Stimulated activated CD4-positive, alpha-beta T cell treated with anti-CD3 and anti-CD28 coated beads, Interleukin-1b, Interleukin-23, amount 100 ng/mL, for 4 hours (primary cell): Measurements from ENCODE around the gene PPP2R3B.
"Not testable (repeated sequence)": the region's sequence is repeated elsewhere in the genome, so short reads cannot be mapped to it uniquely, and the experiment has no call there.

ENCODE experiments used
- DNase-seq, 2 donors: peaks; one replicate each; pipeline ENCODE4 v3.0.0-alpha.2; 2020; ENCODE audit warnings: low read depth in 2 of 2

PPP2R3B gene

GRCh38 chrX:320126-320783 lies 66.5 kb downstream of the PPP2R3B start:
- DNase-seq, result no peak

- DNase-seq, result no peak
Measured at GRCh38 chrX:319579-320125, 67.1 kb downstream of the PPP2R3B start.

DNA sequence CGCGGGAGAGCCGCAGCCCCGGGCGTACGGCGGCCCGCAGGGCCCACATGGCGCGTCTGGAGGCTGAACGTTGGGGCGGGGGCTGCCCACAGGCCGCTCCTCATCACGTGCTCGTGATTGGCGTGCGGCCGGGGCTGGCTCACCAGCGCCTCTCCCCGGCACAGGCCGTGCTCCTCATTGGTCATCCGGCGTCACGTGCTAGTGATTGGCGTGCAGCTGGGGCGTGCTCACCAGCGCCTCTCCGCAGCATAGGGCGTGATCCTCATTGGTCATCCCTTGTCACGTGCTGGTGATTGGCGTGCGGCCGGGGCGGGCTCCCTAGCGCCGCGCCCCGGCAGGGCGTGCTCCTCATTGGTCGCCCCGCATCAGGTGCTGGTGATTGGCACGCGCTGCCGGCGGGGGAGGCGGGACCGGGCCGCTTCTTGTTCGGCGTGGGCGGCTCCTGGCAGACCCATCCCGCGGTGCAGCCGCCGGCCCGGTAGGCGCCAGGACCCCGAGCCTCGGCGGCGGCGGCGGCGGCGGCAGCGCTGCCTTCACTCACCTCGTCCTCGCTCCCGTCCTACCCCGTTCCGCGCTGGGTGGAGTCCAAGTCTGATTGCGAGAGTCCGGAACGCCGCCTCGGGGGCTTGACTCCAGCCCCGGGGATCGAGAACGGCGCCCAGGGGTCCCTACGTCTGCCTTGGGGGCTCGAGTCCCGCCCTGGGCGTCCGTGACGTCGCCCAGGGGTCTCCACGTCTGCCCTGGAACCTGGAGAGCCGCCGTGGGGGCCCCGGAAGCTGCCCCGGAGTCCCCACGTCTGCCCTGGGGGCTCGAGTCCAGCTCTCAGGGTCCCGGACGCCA lies 67.7 kb downstream of the PPP2R3B start, which contains the start of gene GTPBP6:
Gene GTPBP6 (minus strand): TSS at position 58 of the 840 bp plus-strand sequence. CDS start 9 bp downstream, at position 49.
- peak; percentile 93 to 96 for DNase-seq

DNA sequence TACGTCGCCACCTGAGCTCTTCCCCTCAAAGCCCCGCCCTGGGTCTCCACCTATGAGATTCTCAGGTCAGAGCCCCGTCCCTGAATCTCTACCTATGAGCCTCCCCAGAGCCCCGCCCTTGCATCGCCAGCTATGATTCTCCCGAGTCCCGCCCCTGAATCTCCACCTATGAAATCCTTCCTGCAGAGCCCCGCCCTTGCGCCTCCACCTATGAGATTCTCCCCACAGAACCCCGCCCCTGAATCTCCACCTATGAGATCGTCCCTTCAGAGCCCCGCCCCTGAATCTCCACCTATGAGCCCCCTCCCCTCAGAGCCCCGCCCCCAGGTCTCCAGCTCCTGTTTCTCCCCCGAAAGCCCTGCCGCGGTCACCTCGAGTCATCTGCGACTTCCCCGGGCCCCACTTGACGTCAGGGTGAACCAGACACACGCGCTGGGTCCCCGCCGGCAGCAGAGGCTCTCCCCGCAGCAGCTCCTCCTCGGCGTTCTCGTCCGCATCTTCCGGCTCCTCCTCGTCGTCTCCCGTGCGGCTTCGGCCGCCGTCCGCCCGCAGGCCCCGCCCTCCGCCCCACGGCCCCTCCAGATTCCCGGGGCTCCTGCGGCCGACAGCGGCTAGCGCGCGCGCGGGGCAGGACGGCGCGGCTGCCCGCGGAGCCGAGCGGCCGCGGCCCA lies 68.5 kb downstream of the PPP2R3B start:
- DNase-seq, result peak; percentile 96

- no peak for DNase-seq
Measured at GRCh38 chrX:317424-318067, 69.2 kb downstream of the PPP2R3B start.

DNA sequence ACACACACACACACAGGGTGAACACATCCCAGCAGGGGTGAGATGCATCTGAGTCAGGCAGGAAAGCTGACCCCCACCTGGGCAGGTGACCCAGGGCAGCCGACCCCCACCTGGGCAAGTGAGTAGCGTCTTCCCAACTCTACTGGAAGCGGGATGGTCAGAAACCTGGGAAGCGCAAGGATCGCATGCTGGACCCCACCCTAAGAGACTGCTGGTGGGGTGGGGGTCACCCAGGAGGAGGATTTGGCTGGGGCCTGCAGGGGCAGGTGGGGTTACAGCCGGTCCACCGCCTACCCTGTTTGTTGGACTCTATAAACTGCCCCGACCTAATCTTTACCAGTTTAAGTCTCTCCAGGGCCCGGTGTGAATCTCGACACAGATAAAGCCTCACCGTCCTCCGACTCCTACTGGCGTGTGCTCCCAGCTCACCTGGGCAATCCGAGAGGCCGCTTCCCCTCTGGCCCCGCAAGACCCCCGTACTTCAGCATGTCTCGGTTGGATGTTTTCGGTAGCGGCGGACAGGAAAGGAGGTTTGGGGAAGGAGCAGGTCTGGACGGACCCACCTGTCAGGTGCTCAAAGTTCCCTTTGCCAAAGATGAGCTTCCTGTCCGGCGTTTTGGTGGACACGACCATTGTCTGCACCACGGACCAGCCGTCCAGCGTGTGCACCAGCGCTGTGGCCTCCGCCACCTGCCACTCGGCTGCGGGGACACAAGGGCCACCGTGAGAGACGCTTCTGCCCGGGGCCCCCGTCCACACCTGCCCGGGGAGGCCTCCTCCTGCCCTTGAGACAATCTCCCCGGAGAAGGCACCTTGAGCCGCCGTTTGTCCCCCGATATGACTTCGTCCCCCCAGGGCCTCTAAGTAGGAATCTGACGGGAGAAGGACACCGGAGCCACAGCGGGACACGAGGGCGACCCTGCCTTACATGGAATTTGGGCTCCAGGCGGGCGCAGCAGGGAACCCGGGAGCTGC lies 70.1 kb downstream of the PPP2R3B start:
- no peak for DNase-seq

- DNase-seq, result no peak
Measured at GRCh38 chrX:314781-315595, 71.7 kb downstream of the PPP2R3B start.

DNA sequence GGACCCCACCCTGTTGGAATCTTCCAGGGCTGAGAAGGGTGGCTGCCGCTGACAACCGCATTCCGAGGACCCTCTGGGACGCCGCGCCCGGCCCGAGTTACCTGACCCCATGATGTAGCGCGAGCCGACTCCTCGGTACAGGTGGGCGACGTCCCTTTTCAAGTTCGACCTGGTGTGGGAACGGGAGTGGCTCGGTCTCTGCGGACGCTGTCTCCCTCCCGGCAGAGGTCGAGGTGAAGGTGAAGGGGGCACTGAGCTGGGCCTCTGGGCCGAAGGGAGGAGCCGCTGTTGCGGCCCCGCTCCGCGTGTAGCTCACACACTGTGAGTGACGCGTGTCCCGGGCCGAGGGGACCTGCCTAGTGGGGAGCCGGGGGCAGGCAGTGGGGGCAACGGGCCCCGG lies 72.7 kb downstream of the PPP2R3B start:
- DNase-seq, result no peak

GRCh38 chrX:313546-313945 lies 73.2 kb downstream of the PPP2R3B start:
- no peak for DNase-seq

DNA sequence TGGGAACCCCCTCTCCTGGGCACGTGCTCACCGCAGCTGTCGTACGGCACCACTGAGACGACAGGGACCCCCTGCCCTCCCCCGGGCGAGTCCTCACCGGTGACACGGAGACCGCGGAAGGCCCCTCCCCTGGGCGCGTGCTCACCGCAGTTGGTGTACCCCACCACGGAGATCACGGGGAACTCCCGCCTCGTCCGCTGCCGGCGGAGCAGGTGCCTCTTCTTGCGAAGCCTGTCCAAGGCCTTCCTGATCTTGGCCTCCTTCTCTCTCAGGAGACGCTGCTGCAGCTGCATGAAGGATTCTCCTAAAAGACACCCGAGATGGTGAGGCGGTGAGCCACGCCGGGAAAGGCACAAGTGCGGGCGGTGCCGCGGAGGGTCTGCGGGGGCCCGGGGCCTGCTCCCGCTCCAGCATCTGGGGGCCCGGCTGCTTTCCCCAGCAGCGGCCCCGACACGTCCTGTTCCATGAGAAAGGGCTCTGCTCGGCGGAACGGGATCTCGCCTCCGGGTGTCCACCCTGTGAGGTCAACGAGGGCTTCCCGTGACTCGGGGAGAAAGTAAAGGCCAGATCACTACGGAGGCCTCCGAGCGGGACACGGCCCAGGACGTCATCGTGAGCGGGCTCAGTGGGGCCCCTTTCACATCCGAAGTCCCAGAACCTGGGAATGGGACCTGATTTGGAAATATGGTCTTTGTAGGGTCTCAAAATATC lies 73.9 kb downstream of the PPP2R3B start:
- DNase-seq, result no peak

DNA sequence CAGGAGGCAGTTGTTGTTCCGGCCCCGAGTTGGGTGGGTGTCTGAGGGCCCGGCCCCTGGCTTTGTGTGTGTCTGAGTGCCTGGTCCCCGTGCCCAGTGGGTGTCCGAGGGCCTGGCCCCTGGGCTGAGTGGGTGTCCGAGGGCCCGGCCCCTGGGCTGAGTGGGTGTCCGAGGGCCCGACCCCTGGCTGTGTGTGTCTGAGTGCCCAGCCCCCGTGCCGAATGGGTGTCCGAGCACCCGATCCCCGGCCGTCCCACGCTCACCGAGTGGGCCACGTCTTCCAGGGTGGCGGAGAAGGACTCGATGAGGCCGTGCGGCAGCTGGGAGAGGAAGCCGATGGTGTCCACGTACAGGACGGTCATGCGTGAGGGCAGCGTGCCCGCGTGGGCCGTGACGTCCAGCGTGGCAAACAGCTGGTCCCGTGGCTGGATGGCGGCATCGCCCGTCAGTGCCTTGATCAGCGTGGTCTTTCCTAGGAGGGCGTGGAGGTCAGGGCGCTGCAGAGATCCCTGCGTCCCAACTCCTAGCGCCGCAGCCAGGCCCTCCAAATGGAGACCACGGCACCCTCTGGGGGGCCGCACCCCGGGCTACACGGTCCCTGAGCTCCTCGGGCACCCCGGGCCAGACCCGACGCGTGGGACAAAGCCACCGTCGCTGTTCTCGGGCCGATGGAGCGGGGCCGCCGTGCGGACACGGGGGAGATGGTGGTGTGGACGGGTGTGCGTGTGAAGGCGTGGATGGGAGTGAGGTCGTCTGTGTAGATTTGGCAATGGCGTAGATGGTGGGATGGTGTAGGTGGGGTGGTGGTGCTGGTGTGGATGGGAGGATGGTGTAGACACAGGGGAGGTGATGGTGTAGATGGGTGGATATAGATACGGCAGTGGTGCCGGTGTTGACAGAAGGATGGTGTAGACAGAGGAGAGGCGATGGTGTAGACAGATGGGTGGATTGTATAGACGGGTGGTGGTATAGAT lies 75.3 kb downstream of the PPP2R3B start:
- DNase-seq, result no peak

DNA sequence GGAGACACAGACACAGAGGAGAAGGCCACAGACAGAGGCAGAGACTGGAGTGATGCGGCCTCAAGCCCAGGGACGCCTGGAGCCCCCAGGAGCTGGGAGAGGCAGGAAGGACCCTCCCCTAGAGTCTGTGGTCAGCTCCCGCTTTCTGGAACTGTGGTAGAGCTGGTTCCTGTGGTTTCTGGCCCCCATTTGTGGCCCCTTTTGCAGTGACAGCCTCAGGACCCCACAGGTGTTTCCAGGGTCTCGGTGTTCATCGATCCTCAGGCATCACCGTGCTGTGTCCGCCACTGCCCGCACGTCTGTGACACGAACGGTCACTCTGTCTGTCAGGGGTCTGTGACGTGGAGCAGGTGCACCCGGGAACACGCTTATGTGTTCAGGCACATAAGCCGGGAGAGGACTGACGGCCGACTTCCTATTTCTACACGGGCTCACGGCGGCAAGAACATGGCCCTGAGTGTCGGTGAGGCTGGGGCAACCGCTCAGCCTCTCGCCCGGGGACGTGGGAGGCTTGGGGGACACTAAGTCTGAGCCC lies 76.0 kb downstream of the PPP2R3B start:
- no peak for DNase-seq

- DNase-seq, result no peak
Measured at GRCh38 chrX:308821-309520, 77.7 kb downstream of the PPP2R3B start.

DNA sequence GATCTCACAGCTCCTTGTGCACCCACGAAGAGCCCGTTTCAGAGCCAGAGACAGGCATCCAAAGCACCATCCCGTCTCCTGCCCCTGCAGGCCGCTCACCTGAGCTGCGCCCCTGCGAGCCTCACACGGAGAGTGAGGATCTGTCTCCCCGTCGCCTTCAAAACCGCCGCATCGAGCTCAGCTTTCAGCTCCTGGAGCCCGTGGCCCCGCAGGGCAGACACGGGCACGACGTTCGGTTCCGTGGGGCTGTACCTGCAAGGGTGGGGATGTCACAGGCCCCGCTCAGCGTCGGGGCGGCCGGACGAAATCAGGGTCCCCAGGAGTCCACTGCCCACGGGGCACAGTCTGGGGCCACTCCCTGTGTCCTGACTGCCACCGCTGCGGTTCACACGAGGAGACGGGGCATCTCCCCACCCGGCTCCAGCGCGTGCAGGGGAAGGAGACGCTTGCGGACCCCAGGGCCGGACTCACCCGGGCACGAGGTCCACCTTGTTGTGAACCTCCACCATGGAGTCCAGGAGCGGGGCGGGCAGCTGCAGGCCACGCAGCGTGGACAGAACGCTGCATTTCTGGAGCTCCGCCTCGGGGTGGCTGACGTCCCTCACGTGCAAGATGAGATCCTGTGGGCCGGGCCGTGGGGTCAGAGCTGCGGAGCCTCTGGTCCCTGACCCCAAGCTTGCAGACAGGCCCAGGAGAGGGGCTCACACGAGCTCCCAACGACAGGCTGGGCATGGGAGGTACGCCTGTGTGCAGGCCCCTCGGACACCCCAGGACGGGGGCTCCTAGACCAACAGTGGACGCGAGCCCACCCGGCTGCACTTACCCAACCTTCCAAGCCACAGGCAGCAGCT lies 79.2 kb downstream of the PPP2R3B start:
- DNase-seq, result no peak

DNA sequence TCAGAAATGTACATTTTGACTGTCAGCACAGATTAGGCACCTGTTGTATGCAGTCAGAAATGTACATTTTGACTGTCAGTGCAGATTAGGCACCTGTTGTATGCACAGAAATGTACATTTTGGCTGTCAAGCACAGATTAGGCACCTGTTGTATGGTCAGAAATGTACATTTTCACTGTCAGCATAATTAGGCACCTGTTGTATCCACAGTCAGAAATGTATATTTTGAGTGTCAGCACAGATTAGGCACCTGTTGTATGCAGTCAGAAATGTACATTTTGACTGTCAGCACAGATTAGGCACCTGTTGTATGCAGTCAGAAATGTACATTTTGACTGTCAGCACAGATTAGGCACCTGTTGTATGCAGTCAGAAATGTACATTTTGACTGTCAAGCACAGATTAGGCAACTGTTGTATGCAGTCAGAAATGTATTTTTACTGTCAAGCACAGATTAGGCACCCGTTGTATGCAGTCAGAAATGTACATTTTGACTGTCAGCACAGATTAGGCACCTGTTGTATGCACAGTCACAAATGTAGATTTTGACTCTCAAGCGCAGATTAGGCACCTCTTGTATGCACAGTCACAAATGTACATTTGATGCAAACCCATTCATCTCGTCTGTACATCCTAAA lies 80.0 kb downstream of the PPP2R3B start:
- not testable (repeated sequence) for DNase-seq
